Epidermal melanocyte (primary cell): Measurements from ENCODE around the gene LUC7L.
A peak's percentile ranks its signal among the peaks of the same experiment; 100 is the strongest.
"Not testable (repeated sequence)": the region's sequence is repeated elsewhere in the genome, so short reads cannot be mapped to it uniquely, and the experiment has no call there.

Source experiments
- DNase-seq: peaks from one replicate; pipeline ENCODE4 v3.0.0; 2011; ENCODE audit warnings: low spot score; ENCODE audit not compliant: insufficient read length

The LUC7L gene

DNA sequence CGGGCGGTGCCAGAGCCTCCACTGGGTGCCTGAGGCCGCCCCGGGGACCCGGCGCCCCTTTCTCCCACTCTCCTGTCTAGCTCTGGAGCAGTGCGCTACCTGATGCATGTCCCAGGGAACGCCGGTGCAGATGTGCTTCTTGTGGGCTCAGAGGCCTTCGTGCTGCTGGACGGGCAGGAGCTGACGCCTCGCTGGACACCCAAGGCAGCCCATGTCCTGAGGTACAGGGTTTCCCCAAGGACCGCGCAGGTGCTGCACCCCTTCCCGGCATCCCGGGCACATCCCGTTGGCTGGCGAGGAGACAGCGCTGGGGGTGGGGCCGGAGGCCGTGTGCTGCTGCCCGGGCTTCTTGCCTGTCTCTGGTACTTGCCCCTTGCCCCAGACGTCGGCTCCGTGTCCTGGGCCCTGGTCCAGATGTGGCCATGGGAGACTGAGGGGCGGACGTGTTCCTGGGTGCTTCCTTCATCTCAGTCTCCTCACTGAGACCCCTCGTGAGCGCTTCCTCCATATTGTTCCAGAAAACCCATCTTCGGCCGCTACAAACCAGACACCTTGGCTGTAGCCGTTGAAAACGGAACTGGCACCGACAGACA is 34.0 kb upstream of the LUC7L start:
- no peak for DNase-seq

DNA sequence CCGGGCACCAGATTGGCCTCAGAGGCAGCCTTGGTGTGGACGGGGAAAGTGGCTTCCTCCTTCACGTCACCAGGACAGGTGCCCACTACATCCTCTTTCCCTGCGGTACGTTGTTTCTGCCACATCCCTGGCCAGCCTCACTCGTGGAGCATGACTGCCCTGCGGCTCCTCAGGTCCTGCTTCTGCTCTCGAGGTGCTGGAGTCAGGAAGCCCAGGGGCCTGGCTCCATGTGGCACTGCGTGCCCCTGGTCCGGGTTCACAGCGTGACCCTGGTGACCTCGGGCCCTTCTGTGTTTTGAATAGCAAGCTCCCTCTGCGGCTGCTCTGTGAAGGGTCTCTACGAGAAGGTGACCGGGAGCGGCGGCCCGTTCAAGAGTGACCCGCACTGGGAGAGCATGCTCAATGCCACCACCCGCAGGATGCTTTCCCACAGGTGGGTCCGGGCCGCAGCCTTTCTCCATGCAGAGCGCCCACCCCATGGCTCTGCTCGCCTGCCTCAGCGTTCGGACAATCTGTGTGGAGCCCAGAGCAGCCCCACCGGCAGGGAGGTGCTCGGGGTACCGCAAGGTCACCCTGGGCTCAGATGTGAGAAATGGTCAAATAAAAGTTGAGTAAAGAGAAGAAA is 33.0 kb upstream of the LUC7L start:
- DNase-seq, result no peak

DNA sequence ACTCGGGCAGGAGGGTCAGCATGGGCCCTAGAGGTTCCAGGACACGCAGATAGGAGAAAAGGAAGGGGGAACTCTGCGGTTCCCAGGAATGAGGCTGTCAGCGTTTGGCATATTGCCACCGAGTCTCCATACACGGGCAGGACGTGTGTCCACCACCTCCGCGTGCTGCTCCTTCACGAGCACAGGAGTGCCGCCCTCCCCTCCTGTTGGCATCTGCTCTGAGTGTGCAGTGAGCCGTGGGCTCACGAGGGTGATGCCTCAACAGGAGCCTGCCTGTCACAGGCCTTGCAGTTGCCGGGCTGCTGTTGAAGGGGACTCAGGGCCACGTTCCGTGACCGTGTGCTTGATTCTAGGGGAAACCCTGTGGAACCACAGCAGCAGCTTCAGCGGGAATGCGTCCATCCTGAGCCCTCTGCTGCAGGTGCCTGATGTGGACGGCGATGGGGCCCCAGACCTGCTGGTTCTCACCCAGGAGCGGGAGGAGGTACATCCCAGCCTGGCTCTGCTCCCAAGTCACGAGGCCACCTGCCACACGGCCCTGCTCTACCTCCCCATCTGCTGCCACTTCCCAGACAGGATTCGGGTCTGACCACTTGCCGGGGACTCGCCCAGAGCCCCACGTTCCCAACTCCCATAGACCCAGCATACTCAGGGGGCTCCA is 31.9 kb upstream of the LUC7L start:
- no peak for DNase-seq

DNA sequence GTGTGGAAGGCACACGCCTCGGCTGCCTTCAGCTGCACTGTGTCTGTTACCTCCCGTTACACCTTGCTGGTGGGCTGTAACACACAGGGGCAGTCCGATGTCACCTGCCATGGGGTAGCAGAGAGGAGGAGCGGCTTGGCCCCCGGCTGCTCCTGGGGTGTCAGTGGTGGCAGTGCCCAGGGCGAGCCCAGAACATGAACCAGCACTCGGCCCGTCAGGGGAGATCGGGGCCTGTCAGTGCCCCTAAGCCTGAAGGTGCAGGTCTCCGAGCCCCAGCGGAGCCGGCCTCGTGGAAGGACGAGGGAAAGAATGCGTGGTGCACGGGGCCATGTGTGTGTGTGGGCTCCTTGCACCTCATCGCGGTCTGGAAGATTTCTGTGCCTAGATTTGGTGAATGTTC is 31.1 kb upstream of the LUC7L start:
- DNase-seq, result no peak

DNA sequence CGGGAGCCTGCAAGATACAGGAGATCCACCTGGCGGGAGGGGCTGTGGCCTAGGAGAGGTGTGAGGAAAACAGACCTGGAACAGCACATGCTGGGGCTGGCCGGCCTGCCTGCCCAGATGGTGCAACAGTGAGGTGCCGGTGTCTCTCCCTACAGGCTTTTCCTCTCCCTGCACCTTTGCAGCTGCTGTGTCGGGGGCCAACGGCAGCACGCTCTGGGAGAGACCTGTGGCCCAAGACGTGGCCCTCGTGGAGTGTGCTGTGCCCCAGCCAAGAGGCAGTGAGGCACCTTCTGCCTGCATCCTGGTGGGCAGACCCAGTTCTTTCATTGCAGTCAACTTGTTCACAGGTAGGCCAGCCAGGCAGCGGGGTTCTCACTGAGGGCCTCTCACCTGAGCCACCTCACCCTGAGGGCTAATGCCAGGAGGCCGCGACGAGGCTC is 30.6 kb upstream of the LUC7L start:
- DNase-seq, result no peak

DNA sequence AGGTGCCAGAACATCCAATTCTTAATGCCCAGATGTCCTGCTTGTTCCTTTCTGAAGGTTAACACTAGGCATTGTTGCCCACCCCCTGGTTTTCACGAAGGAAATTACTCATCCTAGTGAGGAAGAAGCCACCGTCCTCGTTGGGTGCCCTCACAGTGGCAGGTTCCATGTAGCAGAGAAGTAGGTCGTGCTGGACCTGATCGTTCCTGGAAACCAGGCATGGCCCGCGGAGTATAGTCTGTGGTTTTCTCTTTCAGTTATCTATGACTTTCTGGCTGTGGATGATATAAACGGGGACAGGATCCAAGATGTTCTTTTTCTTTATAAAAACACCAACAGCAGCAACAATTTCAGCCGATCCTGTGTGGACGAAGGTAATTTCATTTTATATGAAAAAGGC is 30.0 kb upstream of the LUC7L start:
- no peak for DNase-seq

DNA sequence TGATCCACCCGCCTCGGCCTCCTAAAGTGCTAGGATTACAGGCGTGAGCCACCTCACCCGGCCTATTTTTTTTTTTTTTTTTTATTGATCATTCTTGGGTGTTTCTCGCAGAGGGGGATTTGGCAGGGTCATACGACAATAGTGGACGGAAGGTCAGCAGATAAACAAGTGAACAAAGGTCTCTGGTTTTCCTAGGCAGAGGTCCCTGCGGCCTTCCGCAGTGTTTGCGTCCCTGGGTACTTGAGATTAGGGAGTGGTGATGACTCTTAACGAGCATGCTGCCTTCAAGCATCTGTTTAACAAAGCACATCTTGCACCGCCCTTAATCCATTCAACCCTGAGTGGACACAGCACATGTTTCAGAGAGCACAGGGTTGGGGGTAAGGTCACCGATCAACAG is 28.8 kb upstream of the LUC7L start:
- DNase-seq, result not testable (repeated sequence)

DNA sequence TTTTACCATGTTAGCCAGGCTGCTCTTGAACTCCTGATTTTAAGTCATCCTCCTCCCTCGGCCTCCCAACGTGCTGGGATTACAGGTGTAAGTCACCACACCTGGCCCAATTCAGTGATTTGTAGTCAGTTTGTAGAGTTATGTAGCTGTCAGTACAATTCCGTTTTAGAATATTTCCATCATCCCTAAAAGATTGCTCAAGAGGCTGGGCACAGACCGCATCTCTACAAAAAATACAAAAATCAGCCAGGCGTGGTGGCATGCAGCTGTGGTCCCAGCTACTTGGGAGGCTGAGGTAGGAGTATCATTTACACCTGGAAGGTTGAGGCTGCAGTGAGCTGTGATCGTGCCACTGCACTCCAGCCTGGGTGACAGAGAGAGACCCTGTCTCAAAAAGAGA is 25.9 kb upstream of the LUC7L start:
- DNase-seq, result no peak

DNA sequence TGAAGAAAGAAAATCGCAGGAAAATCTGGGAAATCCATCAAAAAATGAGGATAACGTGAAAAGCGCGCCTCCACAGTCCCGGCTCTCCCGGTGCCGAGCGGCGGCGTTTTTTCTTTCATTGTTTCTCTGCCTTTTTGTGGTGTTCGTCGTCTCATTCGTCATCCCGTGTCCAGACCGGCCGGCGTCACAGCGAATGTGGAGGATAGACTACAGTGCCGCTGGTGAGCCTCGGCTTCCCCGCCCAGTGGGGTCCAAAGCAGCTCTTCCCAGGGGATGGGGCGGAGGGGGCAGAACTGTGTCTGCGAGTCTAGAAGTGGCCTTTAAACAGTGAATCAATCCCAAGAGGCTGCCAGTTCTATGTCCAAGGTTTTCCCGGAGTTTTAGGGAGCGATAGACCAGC is 25.2 kb upstream of the LUC7L start:
- no peak for DNase-seq

DNA sequence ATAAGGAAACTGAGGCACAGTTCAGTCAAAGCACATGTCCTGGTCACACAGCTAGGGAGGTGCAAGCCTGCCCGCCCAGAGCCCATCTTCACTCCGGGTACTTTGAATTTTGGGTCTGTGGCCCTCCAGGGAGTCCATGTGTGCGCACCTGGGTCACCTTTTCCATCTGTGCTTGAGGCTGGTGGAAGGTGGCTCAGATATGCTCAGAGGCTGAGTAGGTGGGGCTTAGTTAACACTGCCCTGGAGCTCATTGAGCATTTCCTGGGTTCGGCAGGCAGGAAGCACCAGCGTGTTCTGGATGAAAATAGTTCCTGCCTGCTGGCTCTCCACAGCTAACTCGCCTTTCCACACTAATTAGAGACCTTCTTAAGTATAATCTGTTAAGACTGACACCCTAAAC is 24.6 kb upstream of the LUC7L start:
- no peak for DNase-seq

DNA sequence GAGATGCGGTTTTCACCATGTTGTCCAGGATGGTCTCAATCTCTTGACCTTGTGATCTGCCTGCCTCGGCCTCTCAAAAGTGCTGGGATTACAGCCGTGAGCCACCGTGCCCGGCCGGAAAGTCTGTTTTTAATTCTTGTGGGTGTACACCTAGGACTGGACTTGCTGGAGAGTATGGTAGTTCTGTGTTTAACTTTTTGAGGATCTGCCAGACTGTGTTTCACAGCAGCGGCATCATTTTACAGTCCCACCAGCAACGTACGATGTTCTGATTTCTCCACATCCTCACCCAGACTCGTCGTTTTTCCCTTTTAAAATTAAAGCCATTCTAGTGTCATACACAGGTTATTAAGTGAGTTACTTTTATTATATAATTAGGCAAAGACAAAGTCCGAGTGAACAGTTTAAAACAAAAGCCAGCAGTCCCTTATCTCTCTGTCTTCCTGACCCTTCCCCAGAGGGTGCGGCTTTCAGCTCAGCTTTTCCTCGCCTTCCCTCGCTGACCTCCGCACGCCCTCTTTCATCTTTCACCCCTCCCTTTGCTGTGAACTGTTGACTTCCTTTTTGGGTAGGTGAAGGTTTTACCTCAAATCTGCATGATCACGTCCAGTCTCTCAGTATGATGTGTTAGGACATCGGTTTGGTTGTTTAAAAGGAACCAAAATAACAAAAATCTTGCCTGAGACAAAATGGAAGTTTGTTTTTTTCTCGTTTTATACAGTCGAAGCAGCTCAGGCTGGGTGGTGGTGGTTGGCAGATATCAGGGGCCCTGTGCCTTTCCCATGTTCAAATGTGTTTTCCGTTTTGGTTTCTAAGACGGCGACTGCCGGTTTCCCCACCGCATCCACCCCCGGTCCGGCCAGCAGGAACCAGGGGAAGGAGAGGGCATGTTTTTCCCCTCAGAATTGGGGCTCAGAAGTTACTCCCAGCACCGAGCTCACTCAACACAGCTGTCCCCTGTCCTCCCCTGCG is 23.4 kb upstream of the LUC7L start:
- no peak for DNase-seq

DNA sequence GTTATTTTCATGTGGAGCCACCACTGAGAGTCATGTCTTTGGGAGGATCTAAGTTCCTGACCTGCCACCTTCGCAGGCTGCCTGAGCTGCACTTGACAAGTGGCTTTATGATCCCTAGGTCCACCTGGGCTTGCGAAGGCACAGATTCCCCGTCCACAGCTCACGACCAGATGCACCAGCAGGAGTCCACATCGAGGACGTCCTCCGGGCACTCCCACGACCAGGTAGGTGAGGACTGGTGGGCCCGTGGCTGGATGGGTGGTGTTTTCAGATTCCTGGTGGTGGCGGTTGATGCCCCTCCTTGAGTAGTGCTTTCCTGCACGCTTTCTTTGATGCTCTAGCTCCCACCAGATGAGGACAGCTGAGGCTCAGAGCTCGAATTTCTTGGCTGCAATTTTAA is 20.2 kb upstream of the LUC7L start:
- DNase-seq, result no peak

DNA sequence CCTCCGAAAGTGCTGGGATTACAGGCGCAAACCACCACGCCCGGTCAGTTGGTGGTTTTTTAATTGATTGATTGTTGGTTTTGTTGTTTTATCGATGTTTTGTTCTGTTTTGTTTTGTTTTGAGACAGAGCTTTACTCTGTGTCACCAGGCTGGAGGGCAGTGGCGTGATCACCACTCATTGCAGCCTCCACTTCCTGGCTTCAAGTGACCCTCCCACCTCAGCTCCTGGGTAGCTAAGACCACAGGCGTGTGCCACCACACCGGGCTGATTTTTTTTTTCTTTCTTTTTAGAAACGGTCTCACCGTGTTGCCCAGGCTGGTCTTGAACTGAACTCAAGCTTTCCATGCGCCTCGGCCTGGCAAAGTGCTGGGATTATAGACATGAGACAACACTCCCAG is 17.8 kb upstream of the LUC7L start:
- no peak for DNase-seq

DNA sequence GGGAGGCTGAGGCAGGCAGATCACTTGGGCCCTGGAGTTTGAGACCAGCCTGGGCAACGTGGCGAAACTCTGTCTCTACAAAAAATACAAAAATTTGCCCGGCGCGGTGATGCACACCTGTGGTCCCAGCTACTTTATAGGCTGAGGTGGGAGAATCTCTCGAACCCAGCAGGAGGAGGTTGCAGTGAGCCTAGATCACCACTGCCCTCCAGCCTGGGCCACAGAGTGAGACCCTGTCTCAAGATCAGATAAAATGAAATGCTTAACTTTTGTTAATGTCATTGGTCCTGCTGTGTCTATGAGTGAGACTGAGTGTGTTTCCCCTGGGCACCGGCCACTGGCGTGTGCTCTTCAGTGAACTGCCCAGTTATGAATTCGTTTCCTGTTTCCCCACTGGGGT is 15.9 kb upstream of the LUC7L start:
- DNase-seq, result no peak

DNA sequence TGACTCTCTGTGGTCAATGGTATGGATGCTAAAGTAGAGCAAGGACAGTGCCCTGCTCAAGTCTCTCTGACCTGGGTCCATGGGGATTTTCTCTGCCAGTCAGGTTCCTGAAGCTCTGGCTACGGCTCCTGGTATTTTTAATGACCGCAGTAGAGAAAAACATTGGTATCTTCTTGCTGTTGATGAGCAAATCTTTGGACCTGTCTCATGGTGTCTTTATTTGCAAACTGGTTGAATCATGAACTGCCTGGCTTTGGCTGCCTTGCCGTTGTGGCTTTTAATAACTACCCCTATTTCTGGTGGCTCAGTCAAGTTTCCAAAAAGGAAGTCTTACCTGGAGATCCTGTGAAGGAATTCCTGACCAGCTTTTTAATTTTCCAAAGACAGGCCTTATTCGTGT is 14.1 kb upstream of the LUC7L start:
- no peak for DNase-seq

DNA sequence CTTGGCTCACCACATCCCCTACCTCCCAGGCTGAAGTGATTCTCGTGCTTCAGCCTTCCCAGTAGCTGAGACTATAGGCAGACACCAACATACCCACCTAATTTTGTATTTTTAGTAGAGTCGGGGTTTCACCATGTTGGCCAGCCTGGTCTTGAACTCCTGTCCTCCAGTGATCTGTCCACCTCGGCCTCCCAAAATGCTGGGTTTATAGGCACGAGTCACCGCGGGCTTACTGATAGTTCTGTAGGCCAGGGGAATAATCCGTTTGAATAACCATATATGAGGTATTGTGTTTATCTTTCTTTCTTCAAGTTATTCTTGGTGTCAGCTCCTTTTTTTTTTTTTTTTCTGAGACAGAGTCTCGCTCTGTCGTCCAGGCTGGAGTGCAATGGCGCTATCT is 13.0 kb upstream of the LUC7L start:
- no peak for DNase-seq

DNA sequence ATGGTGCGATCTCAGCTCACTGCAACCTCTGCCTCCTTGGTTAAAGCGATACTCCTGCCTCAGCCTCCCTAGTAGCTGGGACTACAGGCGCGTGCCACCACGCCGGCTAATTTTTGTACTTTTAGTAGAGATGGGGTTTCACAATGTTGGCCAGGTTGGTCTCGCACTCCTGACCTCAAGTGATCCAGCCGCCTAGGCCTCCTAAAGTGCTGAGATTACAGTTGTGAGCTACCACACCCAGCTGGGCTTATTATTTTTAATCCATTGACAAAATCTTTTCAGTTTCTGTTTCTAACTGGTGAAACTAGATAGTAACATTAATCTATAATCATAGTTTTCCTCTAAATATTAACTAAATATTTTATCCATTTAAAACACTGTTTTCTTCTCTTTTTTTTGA is 11.3 kb upstream of the LUC7L start:
- DNase-seq, result no peak

DNA sequence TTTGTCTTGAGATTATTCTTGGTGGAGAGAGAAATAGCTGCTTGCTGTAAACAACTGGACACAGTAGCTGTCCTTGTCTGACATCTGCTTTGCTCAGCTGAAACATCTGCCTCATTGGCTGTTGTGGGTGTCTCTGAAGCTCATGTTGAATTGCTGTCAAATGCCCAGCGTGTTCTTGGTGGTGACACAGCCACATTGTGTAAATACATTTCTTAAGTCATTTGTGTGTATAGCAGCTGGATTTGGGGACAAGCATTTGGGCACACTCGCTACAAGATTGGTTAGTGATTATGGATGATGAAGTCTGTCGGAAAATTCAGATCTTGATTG is 10.7 kb upstream of the LUC7L start:
- peak; percentile 56 for DNase-seq

DNA sequence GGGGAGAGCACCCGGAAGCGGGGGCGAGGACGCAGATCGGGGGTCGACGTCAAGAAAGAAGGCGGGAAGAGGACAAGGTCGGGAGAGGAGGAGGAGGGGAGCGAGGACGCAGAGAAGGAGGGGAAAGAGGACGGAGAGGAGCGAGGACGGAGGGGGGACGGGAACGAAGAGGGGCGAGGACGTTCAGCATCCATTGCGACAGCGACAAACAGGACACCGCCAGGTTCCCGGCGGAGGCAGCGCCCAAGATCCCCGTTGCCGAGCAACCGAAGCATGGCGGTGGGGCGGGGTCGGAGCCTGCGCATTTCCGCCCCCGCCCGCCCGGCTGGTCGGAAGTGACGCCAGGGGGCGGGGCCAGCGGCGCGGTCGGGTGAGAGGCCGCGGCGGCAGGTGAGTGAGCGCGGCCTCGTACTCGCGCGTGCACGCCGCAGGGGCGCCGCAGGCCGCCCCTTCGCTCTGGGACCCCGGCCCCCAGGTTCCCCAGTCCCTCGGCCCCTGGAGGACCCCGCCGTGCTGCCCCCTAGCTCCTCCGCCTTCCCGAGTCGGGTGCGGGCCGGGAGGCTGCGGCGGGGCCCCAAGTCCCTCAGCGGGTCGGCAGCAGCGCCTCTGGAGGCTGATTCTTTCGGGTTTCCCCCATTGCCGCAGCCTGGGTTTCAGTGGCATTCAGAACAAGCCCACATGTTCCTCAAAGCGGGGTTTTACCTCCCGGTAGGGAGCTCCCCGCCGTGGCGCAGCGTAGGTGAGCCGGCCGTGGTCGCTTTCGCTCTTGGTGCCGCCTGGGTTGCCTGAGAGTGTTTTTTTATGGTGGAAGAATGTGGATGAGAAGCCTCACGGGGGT is 5.4 kb upstream of the LUC7L start, which contains the start of gene FAM234A:
TSS of gene FAM234A (plus strand) at position 354 of the 838 bp plus-strand sequence. CDS start 19,593 bp downstream, outside the sequence.
- DNase-seq, result peak; percentile 87

DNA sequence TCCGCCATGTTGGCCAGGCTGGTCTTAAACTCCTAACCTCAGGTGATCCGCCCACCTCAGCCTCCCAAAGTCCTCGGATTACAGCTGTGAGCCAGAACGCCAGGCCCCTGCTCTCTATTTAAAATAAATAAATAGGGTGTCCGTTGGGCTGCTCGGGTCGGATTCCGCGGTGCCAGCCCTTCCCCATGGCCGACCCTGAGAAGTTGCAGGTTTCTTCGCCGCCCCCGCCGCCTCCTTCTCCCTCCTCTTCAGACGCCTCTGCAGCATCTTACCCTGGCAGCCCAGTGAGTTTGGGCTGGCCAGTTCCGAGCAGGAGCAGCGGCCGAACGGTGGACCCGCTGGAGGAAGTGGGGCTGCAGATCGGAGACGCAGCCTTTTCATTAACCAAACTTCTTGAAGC is 1.7 kb upstream of the LUC7L start:
- no peak for DNase-seq

DNA sequence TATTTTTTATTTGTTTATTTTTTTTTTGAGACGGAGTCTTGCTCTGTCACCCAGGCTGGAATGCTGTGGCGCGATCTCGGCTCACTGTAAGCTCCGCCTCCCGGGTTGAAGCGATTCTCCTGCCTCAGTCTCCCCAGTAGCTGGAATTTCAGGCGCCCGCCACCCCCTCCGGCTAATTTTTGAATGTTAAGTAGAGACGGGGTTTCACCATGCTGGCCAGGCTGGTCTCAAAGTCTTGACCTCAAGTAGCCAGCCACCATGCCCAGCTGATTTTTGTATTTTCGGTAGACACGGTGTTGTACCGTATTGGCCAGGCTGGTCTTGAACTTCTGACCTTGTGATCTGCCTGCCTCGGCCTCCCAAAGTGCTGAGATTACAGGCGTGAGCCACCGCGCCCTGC is 1.1 kb upstream of the LUC7L start:
- DNase-seq, result not testable (repeated sequence)
